Kidney epithelial cell (primary cell): ENCODE data around the gene GRM7. TPM values are rescaled to one million over a fixed set of nuclear protein-coding genes. Genes with fewer than 3 reads are reported as not detected.

Experiments used
- DNase-seq: peaks from one replicate; pipeline ENCODE4 v3.0.0-alpha.2; 2010; ENCODE audit warnings: low read depth
- H3K27me3 ChIP-seq: 2 replicates; pipeline ENCODE4 v1.6.0; 2011; ENCODE audit warnings: low read length; ENCODE audit not compliant: control insufficient read depth, insufficient read depth
- H3K36me3 ChIP-seq: 2 replicates; pipeline ENCODE4 v1.5.1; 2011; ENCODE audit warnings: low read length; ENCODE audit not compliant: control insufficient read depth, insufficient read depth
- H3K4me3 ChIP-seq: 2 replicates; pipeline ENCODE4 v1.5.1; 2011; ENCODE audit warnings: low read depth, mild to moderate bottlenecking, control low read depth, low read length
- CTCF ChIP-seq: IDR thresholded peaks from 2 replicates; pipeline ENCODE4 v1.5.1; 2011; ENCODE audit warnings: mild to moderate bottlenecking, moderate library complexity, low read length, control low read depth, inconsistent platforms; ENCODE audit not compliant: insufficient read depth, poor library complexity, severe bottlenecking
- total RNA-seq: library from RNA; depleted of rRNA; stranded (reverse); fragments of >200 nt; gene quantifications from 2 replicates; pipeline ENCODE4 v1.2.3, GENCODE V29; 2015

GRM7 gene
- 0.17 and 0.62 TPM in 2 replicates for total RNA-seq

DNA sequence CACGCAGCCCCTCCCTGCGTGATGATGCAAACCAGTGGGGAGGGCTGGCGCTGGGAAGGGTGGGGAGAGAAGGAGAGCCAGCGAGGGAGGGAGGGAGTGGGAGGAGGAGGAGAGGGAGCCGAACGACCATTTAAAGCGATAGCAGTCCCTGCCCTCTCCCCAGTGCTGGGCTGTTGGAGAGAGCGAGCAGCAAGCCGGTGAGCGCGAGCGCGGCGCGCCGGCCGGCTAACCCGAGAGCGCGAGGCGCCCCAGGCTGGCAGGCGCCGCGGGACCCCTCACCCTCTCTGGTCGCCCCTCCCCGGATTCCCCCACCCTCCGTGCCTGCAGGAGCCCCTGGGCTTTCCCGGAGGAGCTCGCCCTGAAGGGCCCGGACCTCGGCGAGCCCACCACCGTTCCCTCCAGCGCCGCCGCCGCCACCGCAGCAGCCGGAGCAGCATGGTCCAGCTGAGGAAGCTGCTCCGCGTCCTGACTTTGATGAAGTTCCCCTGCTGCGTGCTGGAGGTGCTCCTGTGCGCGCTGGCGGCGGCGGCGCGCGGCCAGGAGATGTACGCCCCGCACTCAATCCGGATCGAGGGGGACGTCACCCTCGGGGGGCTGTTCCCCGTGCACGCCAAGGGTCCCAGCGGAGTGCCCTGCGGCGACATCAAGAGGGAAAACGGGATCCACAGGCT is at the start of gene GRM7:
TSS of gene GRM7 (plus strand) at position 162 of the 671 bp plus-strand sequence.
- Histone ChIP-seq H3K27me3 (peaks cover 42% of the 10 kb centered on the region), H3K4me3 (peak within 1 kb of the TSS; percentile 30), H3K36me3 (no peaks in the 10 kb centered on the region)
- TF ChIP-seq CTCF: no peak
- peak; percentile 14 for DNase-seq

GRCh38 chr3:6821411-6821810 is 39.5 kb upstream of the GRM7 start:
- no peak for DNase-seq
- Histone ChIP-seq H3K4me3 (no peak overlapping the region), H3K36me3 (no peaks in the 10 kb centered on the region), H3K27me3 (no peaks in the 10 kb centered on the region)
- TF ChIP-seq CTCF: no peak

DNA sequence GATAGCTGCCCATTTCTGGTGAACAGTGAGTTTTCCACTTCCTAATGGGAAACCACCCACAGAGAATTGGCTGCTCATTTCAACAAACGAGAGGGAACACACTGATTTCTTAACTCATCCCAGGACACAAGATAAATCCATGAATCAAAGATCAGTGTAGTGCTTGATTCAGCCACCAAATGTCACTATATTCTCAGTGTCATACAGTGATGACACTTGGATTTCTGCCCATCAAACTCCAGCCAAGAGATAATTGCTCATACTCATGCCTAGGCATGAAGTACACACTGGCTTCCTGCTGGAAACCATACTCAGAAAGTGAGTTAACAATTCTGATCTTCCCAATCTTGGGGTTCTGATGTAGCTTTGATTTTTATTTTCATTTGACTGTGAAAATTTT is 35.4 kb upstream of the GRM7 start:
- DNase-seq: no peak
- H3K27me3 ChIP-seq: no peaks in the 10 kb centered on the region
- no peak overlapping the region for H3K4me3 ChIP-seq
- H3K36me3 ChIP-seq: no peaks in the 10 kb centered on the region
- TF ChIP-seq CTCF: no peak

DNA sequence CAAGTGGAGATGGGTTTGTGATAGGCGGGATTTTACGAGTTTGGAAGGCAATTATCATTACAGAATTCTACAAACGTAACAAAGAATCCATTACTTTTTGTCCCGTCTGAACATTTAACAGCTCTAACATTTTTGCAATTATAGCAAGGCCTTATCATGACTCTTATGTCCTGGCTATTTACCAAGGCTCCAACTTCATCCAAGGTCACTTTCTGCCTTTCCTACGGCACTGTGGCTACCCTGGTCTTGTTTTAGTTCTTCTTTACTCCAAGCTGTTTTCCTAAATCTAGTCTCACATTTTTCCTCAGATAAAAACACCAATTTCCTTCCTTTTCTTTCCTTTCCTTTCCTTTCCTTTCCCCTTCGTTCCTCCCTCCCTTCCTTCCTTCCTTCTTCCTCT is 33.5 kb upstream of the GRM7 start:
- Histone ChIP-seq H3K4me3 (no peak overlapping the region), H3K36me3 (no peaks in the 10 kb centered on the region), H3K27me3 (no peaks in the 10 kb centered on the region)
- TF ChIP-seq CTCF: no peak
- no peak for DNase-seq

DNA sequence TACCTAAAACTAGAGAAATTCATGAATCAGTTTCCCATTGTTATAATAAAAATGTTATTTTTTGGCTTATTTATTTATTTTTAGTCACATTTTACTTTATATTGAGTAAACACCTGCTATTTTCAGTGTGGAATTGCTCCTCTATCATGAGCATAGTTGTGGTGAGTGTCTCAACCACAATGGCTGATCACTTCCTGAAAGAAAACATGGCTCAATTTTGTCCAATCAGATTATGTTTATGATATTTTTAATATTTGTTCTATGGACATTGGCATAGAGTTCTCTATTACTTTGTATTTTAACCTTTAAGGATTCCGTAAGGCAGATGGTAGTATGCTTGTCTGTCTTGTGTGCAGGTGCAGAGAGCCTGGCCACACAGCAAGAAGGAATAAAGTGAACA is 16.2 kb upstream of the GRM7 start:
- TF ChIP-seq CTCF: no peak
- H3K4me3 ChIP-seq: no peak overlapping the region
- H3K36me3 ChIP-seq: no peaks in the 10 kb centered on the region
- no peaks in the 10 kb centered on the region for H3K27me3 ChIP-seq
- DNase-seq: no peak

GRCh38 chr3:6854184-6854583 is 6.7 kb upstream of the GRM7 start:
- no peak overlapping the region for H3K4me3 ChIP-seq
- no peak for DNase-seq
- H3K27me3 ChIP-seq: no peaks in the 10 kb centered on the region
- no peaks in the 10 kb centered on the region for H3K36me3 ChIP-seq
- no peak for TF ChIP-seq CTCF
